MCF 10A (cell line): ENCODE results near the gene FER. TPM values are rescaled to one million over a fixed set of nuclear protein-coding genes. Genes with fewer than 3 reads are reported as not detected.

Source experiments
- BruUV-seq: library from RNA; stranded (reverse); fragments of 400-500 nt; replicated peaks from 2 replicates; lab custom pipeline; 2021; lab: Mats Ljungman, UMichigan
- CTCF ChIA-PET: fragments of 300-600 bp; sonication (Branson Sonifier 250); formaldehyde crosslinking; extraction: SDS; loops from one replicate; lab custom pipeline; 2021; ENCODE audit warnings: antibody characterized with exemption, inconsistent platforms; lab: Yijun Ruan, JAX
- POLR2A ChIA-PET: fragments of 300-600, 350-650 bp; sonication (Branson Sonifier 250); formaldehyde crosslinking; extraction: SDS; loops from one replicate; lab custom pipeline; 2020; ENCODE audit warnings: antibody characterized with exemption, inconsistent platforms; lab: Yijun Ruan, JAX
- DNase-seq: peaks from one replicate; pipeline ENCODE4 v3.0.0-alpha.2; 2018; ENCODE audit not compliant: unreplicated experiment
- H3K27ac Mint-ChIP-seq: one replicate; pipeline ENCODE4 v1.8.0; 2022; ENCODE audit warnings: mild to moderate bottlenecking, low read depth, mixed read lengths; ENCODE audit not compliant: unreplicated experiment
- H3K27me3 Mint-ChIP-seq: one replicate; pipeline ENCODE4 v1.8.0; 2022; ENCODE audit warnings: mixed read lengths; ENCODE audit not compliant: insufficient read depth, unreplicated experiment
- H3K36me3 Mint-ChIP-seq: one replicate; pipeline ENCODE4 v1.8.0; 2022; ENCODE audit warnings: mild to moderate bottlenecking, moderate library complexity, mixed read lengths; ENCODE audit not compliant: insufficient read depth, unreplicated experiment
- H3K4me1 Mint-ChIP-seq: one replicate; pipeline ENCODE4 v1.8.0; 2022; ENCODE audit warnings: mixed read lengths; ENCODE audit not compliant: insufficient read depth, unreplicated experiment
- H3K4me3 Mint-ChIP-seq: one replicate; pipeline ENCODE4 v1.8.0; 2022; ENCODE audit warnings: mild to moderate bottlenecking, moderate library complexity, mixed read lengths; ENCODE audit not compliant: unreplicated experiment
- H3K9me3 Mint-ChIP-seq: one replicate; pipeline ENCODE4 v1.8.0; 2022; ENCODE audit warnings: mixed read lengths; ENCODE audit not compliant: unreplicated experiment
- intact Hi-C: fragments of 100-400 bp; cut with micrococcal nuclease; formaldehyde crosslinking; loops from 2 replicates; pipeline ENCODE4 v1.14.1; 2022
- total RNA-seq: library from RNA; stranded (reverse); gene quantifications from 2 replicates; pipeline ENCODE4 v1.2.3, GENCODE V29; 2022
- TF ChIP-seq, protein P1 (sequence below): fragments of 200-600 bp; IDR thresholded peaks from one replicate; pipeline ENCODE4 v1.8.0; 2022; ENCODE audit warnings: antibody characterized with exemption, mild to moderate bottlenecking; ENCODE audit not compliant: unreplicated experiment

Gene FER
- total RNA-seq, 1 experiment from 2014 or later = 71.1 TPM

GRCh38 chr5:108727651-108728565 lies 19.8 kb upstream of the FER start:
- TSS peak; percentile 77 for BruUV-seq
- ChIA-PET POLR2A (interaction anchor here (0.6 to 5.2 kb wide), 59 partner anchors 9 to 1847 kb away, joined by 3 to 206 read pairs (median 4); partner anchors contain the start of genes FBXL17, FER, MAN2A1 and PJA2), CTCF (interaction anchor here (0.5 to 2.0 kb wide), 16 partner anchors 10 to 740 kb away, joined by 3 to 15 read pairs (median 4); partner anchors contain the start of gene FER)
- Mint-ChIP-seq H3K36me3 (no peaks in the 10 kb centered on the region), H3K4me1 (peaks cover 27% of the 10 kb centered on the region), H3K27ac (peak overlapping the region; percentile 99), H3K9me3 (no peaks in the 10 kb centered on the region), H3K4me3 (peak overlapping the region; percentile 77), H3K27me3 (no peaks in the 10 kb centered on the region)
- TF ChIP-seq, protein P1, sequence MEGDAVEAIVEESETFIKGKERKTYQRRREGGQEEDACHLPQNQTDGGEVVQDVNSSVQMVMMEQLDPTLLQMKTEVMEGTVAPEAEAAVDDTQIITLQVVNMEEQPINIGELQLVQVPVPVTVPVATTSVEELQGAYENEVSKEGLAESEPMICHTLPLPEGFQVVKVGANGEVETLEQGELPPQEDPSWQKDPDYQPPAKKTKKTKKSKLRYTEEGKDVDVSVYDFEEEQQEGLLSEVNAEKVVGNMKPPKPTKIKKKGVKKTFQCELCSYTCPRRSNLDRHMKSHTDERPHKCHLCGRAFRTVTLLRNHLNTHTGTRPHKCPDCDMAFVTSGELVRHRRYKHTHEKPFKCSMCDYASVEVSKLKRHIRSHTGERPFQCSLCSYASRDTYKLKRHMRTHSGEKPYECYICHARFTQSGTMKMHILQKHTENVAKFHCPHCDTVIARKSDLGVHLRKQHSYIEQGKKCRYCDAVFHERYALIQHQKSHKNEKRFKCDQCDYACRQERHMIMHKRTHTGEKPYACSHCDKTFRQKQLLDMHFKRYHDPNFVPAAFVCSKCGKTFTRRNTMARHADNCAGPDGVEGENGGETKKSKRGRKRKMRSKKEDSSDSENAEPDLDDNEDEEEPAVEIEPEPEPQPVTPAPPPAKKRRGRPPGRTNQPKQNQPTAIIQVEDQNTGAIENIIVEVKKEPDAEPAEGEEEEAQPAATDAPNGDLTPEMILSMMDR = no peak
- peak; percentile 91 for DNase-seq
- intact Hi-C loops = loop anchor here (1.0 to 5.0 kb wide), 2 partner anchors 19 to 71 kb away; partner anchors contain the start of gene FER

DNA sequence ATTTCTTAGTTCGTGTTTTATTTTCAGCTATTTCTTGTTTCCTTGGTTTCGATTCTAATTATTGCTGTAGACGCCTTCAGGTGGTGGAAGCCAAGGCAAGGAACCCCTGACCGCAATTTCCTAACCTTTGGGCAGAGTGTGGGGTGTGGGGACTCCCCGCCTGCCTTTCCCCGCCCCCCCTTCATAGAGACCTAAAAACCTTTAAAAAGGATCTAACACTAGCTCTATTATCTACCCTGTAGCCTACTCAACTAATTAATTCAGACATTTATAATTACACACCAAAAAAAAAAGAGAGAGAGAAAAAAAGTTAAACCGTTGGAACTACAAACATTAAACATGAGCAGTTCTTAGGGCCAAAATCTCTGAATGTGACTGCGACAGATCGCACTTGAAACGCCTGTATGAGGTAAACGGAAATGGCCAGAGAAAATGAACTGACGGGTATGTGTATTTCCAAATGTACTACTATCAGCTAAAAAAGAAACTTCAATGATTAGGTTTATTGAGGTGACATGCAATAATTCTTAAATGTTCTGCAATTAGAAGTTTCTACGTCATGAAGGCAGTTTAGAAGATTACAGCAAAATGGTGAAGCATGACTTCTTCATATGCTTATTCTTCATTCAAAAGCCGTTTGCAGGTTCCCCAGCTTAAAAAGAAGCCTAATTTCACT lies 19.0 kb upstream of the FER start:
- H3K4me3 Mint-ChIP-seq = peak overlapping the region; percentile 77
- CTCF ChIA-PET = interaction anchor here (0.6 to 2.0 kb wide), 11 partner anchors 11 to 726 kb away, joined by 3 to 15 read pairs (median 4); partner anchors contain the start of gene FER
- TF ChIP-seq, protein P1 = no peak
- peaks cover 27% of the 10 kb centered on the region for H3K4me1 Mint-ChIP-seq
- H3K36me3 Mint-ChIP-seq = no peaks in the 10 kb centered on the region
- intact Hi-C loops = loop anchor here (1.0 to 5.0 kb wide), 2 partner anchors 19 to 71 kb away; partner anchors contain the start of gene FER
- H3K27ac Mint-ChIP-seq = peak overlapping the region; percentile 99
- POLR2A ChIA-PET = interaction anchor here (0.6 to 5.2 kb wide), 48 partner anchors 8 to 961 kb away, joined by 3 to 206 read pairs (median 5); partner anchors contain the start of genes FBXL17, FER, MAN2A1 and PJA2
- no peaks in the 10 kb centered on the region for H3K9me3 Mint-ChIP-seq
- BruUV-seq = TSS peak; percentile 81
- no peaks in the 10 kb centered on the region for H3K27me3 Mint-ChIP-seq
- DNase-seq = peak; percentile 32

DNA sequence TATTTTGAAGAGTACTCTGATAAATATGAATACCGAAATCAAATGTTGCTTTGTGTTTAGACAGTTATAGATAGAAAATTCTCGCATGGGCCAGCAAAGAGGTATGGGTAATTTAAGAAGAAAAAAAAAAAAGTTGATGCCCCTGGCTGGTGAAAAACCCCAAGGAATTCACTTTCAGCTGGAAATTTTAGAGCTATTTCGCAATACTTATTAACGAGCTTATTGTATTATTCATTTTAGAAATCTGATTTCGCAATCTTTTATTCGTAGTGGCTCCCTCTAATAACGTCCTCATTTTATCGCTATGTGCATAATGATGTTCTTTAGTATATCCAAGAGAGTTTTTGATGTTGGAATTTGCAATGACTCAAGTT lies 18.5 kb upstream of the FER start:
- peak; percentile 3 for DNase-seq
- Mint-ChIP-seq H3K4me3 (peak overlapping the region; percentile 77), H3K4me1 (peaks cover 27% of the 10 kb centered on the region), H3K36me3 (no peaks in the 10 kb centered on the region), H3K9me3 (no peaks in the 10 kb centered on the region), H3K27ac (peak overlapping the region; percentile 99), H3K27me3 (no peaks in the 10 kb centered on the region)
- TF ChIP-seq, protein P1 = no peak
- no TSS peak for BruUV-seq
- intact Hi-C loops = loop anchor here (5.0 kb wide), 1 partner anchor 72 kb away; no protein-coding TSS in a partner anchor
- ChIA-PET POLR2A (interaction anchor here (0.6 to 5.2 kb wide), 24 partner anchors 11 to 1442 kb away, joined by 3 to 206 read pairs (median 7); partner anchors contain the start of genes FER and PJA2), CTCF (interaction anchor here (0.6 to 2.0 kb wide), 12 partner anchors 11 to 726 kb away, joined by 3 to 15 read pairs (median 4); partner anchors contain the start of gene FER)
